GM12878 (cell line): ENCODE measurements around the gene CREB5. TPM values are rescaled to one million over a fixed set of nuclear protein-coding genes. Genes with fewer than 3 reads are reported as not detected.

Experiments
- ATAC-seq: fragments of 200-7000 bp; cut with Tn5 transposase; 3 replicates; pipeline ENCODE4 v1.9.1; 2020; ENCODE audit warnings: mild to moderate bottlenecking, moderate library complexity
- BruUV-seq: library from RNA; stranded (reverse); fragments of 400-500 nt; replicated peaks from 2 replicates; lab custom pipeline; 2021; lab: Mats Ljungman, UMichigan
- CTCF ChIA-PET: fragments of 300-600 bp; sonication (Branson Sonifier 250); formaldehyde crosslinking; extraction: SDS; loops from one replicate; lab custom pipeline; 2021; ENCODE audit warnings: inconsistent platforms; lab: Yijun Ruan, JAX
- POLR2A ChIA-PET: fragments of 350-600 bp; formaldehyde crosslinking; extraction: SDS; loops from one replicate; lab custom pipeline; 2021; ENCODE audit warnings: inconsistent platforms; lab: Charles Lee
- RAD21 ChIA-PET: fragments of 300-600 bp; sonication (Branson Sonifier 250); formaldehyde crosslinking; loops from one replicate; lab custom pipeline; 2023; ENCODE audit warnings: antibody characterized with exemption; ENCODE audit not compliant: unreplicated experiment; lab: Charles Lee
- SMC1A ChIA-PET: fragments of 300-600 bp; sonication (Branson Sonifier 250); formaldehyde crosslinking; loops from one replicate; lab custom pipeline; 2023; ENCODE audit not compliant: unreplicated experiment, uncharacterized antibody; lab: Charles Lee
- DNase-seq: peaks from one replicate; pipeline ENCODE4 v3.0.0-alpha.2; 2011; ENCODE audit warnings: low read depth, low spot score
- FAIRE-seq: peaks from 3 replicates; lab custom pipeline; 2011; peaks lifted over from hg19 to GRCh38; lab: Jason Lieb, UNC
- H2AFZ ChIP-seq: 2 replicates; pipeline ENCODE4 v1.6.0; 2011; ENCODE audit warnings: low read depth, low read length, control low read depth; ENCODE audit not compliant: control insufficient read depth
- H3K27ac ChIP-seq: 2 replicates; pipeline ENCODE4 v1.5.1; 2011; ENCODE audit warnings: control low read depth; ENCODE audit not compliant: control insufficient read depth, insufficient read depth
- H3K27me3 ChIP-seq, 2 experiments: replicated peaks in 1 of 2; 2 replicates each; pipeline versions ENCODE4 v1.6.0 to v1.6.1; 2011; ENCODE audit warnings: low read length in 1 of 2; ENCODE audit not compliant: control insufficient read depth in 2 of 2, insufficient read depth in 2 of 2
- H3K36me3 ChIP-seq, 2 experiments: 2 replicates each; pipeline ENCODE4 v1.5.1; 2011; ENCODE audit warnings: low read length in 1 of 2; ENCODE audit not compliant: control insufficient read depth in 2 of 2, insufficient read depth in 2 of 2
- H3K4me1 ChIP-seq: 2 replicates; pipeline ENCODE4 v1.6.1; 2011; ENCODE audit warnings: mild to moderate bottlenecking, low read length, moderate library complexity, mixed read lengths; ENCODE audit not compliant: control insufficient read depth, insufficient read depth
- H3K4me2 ChIP-seq: 2 replicates; pipeline ENCODE4 v1.6.0; 2011; ENCODE audit warnings: control low read depth; ENCODE audit not compliant: control insufficient read depth, insufficient read depth
- H3K4me3 ChIP-seq: fragments of 200-600 bp; sonication (generic); 2 replicates; pipeline ENCODE4 v1.5.1; 2016
- H3K79me2 ChIP-seq: 2 replicates; pipeline ENCODE4 v1.6.0; 2011; ENCODE audit warnings: low read length; ENCODE audit not compliant: control insufficient read depth, insufficient read depth
- H3K9ac ChIP-seq: 2 replicates; pipeline ENCODE4 v1.8.0; 2011; ENCODE audit warnings: low read length, control low read depth, mixed read lengths; ENCODE audit not compliant: control insufficient read depth, insufficient read depth
- H3K9me3 ChIP-seq: replicated peaks from 3 replicates; pipeline ENCODE4 v1.5.1; 2011; ENCODE audit warnings: mild to moderate bottlenecking, low read length; ENCODE audit not compliant: control insufficient read depth, insufficient read depth
- H4K20me1 ChIP-seq: 2 replicates; pipeline ENCODE4 v1.6.0; 2011; ENCODE audit not compliant: control insufficient read depth, insufficient read depth
- MTA2 ChIP-seq: fragments of 450-650 bp; IDR thresholded peaks from 2 replicates; pipeline ENCODE4 v1.6.1; 2016; ENCODE audit warnings: low read depth, mild to moderate bottlenecking, moderate library complexity
- NFIC ChIP-seq: IDR thresholded peaks from 2 replicates; pipeline ENCODE4 v1.6.1; 2012; ENCODE audit warnings: low read depth, mild to moderate bottlenecking, inconsistent platforms, low read length, moderate library complexity
- NR2C1 ChIP-seq: fragments of 450-650 bp; IDR thresholded peaks from 2 replicates; pipeline ENCODE4 v1.6.1; 2017; ENCODE audit warnings: antibody characterized with exemption, mild to moderate bottlenecking, moderate library complexity
- RCOR1 ChIP-seq: conservative IDR thresholded peaks from 2 replicates; pipeline ENCODE4 v1.6.1; 2012; ENCODE audit warnings: low read depth, low read length, improper control_type of control experiment
- SMAD5 ChIP-seq: IDR thresholded peaks from 2 replicates; pipeline ENCODE4 v1.6.1; 2016; ENCODE audit warnings: antibody characterized with exemption, low read depth
- SP1 ChIP-seq: IDR thresholded peaks from one replicate; pipeline ENCODE4 v1.6.1; 2011; ENCODE audit warnings: low read depth, low read length
- SPI1 ChIP-seq: IDR thresholded peaks from 2 replicates; pipeline ENCODE4 v1.6.1; 2011; ENCODE audit warnings: low read depth, mild to moderate bottlenecking, low read length, moderate library complexity, borderline replicate concordance; ENCODE audit not compliant: insufficient read depth
- WRNIP1 ChIP-seq: IDR thresholded peaks from 2 replicates; pipeline ENCODE4 v1.6.1; 2011; ENCODE audit warnings: low read depth, low read length, improper control_type of control experiment, borderline replicate concordance
- ZNF384 ChIP-seq: IDR thresholded peaks from 2 replicates; pipeline ENCODE4 v1.6.1; 2012; ENCODE audit warnings: low read depth, mild to moderate bottlenecking, low read length, improper control_type of control experiment, borderline replicate concordance
- WGBS: methylation state at CpG from one replicate; pipeline ENCODE4 v1.1.6; 2016; ENCODE audit warnings: low lambda C conversion rate; ENCODE audit not compliant: insufficient replicate concordance, insufficient coverage; ENCODE audit errors: missing lambda C conversion rate; 5-methylcytosine and 5-hydroxymethylcytosine counted together
- in situ Hi-C: fragments of 300-500 bp; cut with MboI; formaldehyde crosslinking; loops from 9 replicates; pipeline ENCODE4 v1.14.3; 2018; ENCODE audit warnings: mixed read lengths
- intact Hi-C: fragments of 100-400 bp; cut with micrococcal nuclease; formaldehyde crosslinking; loops from one replicate; pipeline ENCODE4 v1.14.2; 2022; ENCODE audit not compliant: unreplicated experiment
- polyA plus RNA-seq, 11 experiments: library from polyadenylated mRNA; depleted of rRNA in 4 of 11; unstranded in 6 of 11; stranded (reverse) in 5 of 11; fragments of >200 nt; fragmentation: Nextera tagmentation in 4 of 11; fragmentation: Illumina TruSeq in 1 of 11; extraction: Ambion mirVana in 4 of 11; extraction: Trizol in 1 of 11; gene quantifications; 1 replicate in 1 of 11; 2 replicates in 10 of 11; pipeline versions ENCODE4 v1.2.1 to v1.2.3, GENCODE V29; 2011 to 2016; ENCODE audit warnings: inconsistent platforms in 2 of 11, missing spikeins in 2 of 11, low read depth in 1 of 11
- total RNA-seq, 4 experiments: library from RNA; depleted of rRNA in 3 of 4; stranded (reverse); fragments of >200 nt in 3 of 4; fragmentation: Illumina TruSeq in 1 of 4; extraction: Trizol in 1 of 4; gene quantifications; 2 replicates each; pipeline versions ENCODE4 v1.2.1 to v1.2.3, GENCODE V29; 2013 to 2021
- TF ChIP-seq, protein P1 (sequence below): fragments of 450-650 bp; IDR thresholded peaks from 2 replicates; pipeline ENCODE4 v1.6.1; 2017; ENCODE audit warnings: antibody characterized with exemption, mild to moderate bottlenecking, moderate library complexity
- TF ChIP-seq, protein P2 (sequence below): IDR thresholded peaks from 2 replicates; pipeline ENCODE4 v1.6.1; 2011; ENCODE audit warnings: low read depth, mild to moderate bottlenecking, low read length, moderate library complexity, borderline replicate concordance; ENCODE audit errors: extremely low read depth

The CREB5 gene
- total and polyA plus RNA-seq, 10 of the 15 experiments (the other 5 are each of a cell fraction or from before 2014, with no cell fraction given), result 12.9 to 74.1 (median 53.0) TPM

DNA sequence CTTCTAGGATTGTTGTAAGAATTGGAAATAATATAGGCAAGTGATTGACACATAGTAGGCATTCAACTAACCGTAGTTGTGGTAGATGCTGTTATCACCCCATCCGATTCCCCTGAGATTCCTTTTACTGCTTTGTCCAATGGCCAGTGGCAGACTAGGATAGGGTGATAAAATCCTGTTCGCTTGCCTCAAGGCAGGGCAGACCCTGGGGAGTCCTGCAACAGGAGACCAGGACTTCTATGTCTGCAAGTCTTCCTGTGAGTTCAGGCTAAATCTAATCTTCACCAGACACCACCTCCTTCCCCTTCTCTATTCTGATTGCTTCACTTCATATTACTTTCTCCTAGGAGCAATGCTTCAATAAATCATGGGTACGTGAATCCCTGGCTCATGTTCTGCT lies 42.8 kb upstream of the CREB5 start:
- no peak for DNase-seq
- no peaks in the 10 kb centered on the region for H3K36me3 ChIP-seq
- H2AFZ ChIP-seq, result no peak overlapping the region
- RAD21 ChIA-PET, result no interaction called here
- BruUV-seq, result no TSS peak
- TF ChIP-seq NR2C1 (no peak), MTA2 (no peak), SPI1 (no peak)
- TF ChIP-seq, all 136 proteins: peak for 0
- no peak for ATAC-seq
- Histone ChIP-seq H3K27me3 (no peaks in the 10 kb centered on the region; a peak in 2 of 4 replicates), H3K79me2 (no peaks in the 10 kb centered on the region), H3K9ac (no peak overlapping the region), H3K4me2 (no peak overlapping the region), H3K4me3 (no peak overlapping the region), H4K20me1 (no peaks in the 10 kb centered on the region), H3K4me1 (no peaks in the 10 kb centered on the region), H3K27ac (no peak overlapping the region), H3K9me3 (peaks cover 1% of the 10 kb centered on the region; the same call in 2 of the 3 replicates)
- ChIA-PET POLR2A (no interaction called here), CTCF (no interaction called here), SMC1A (interaction anchor here (0.6 to 1.1 kb wide), 2 partner anchors 40 to 73 kb away, joined by 3 read pairs; no protein-coding TSS in a partner anchor)
- in situ Hi-C loops (no loop called here), intact Hi-C loops (no loop called here)
- FAIRE-seq, result no peak
- 43% methylated on average over 4 of the region's 4 CpGs for WGBS

DNA sequence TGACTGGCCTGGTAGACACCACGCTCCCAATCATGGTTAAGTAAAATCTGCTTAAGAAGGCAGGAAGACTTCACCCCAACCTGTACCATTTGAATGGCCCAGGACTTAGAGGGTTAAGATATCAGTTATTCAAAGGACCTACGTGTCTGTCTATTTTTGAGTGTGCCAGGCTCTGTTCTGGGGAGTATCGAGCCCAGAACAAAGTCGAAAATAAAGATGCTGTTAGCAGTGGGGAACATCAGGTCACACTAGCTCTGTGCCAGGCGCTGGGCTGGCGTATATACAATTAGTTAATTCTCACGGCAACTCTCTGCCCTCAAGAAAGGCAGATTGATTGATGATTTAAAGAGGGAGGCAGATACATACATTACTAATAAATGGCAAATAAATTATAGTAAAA lies 40.5 kb upstream of the CREB5 start:
- Histone ChIP-seq H3K4me1 (no peaks in the 10 kb centered on the region), H3K27me3 (no peaks in the 10 kb centered on the region; a peak in 1 of 4 replicates), H3K27ac (no peak overlapping the region), H2AFZ (no peak overlapping the region), H3K9ac (no peak overlapping the region), H3K4me2 (no peak overlapping the region), H4K20me1 (no peaks in the 10 kb centered on the region), H3K79me2 (no peaks in the 10 kb centered on the region), H3K9me3 (no peaks in the 10 kb centered on the region), H3K36me3 (no peaks in the 10 kb centered on the region), H3K4me3 (no peak overlapping the region)
- ATAC-seq (no peak), DNase-seq (no peak), FAIRE-seq (no peak)
- ChIA-PET CTCF (interaction anchor here (0.6 to 2.6 kb wide), 2 partner anchors 9 to 376 kb away, joined by 3 to 8 read pairs; no protein-coding TSS in a partner anchor), POLR2A (no interaction called here), RAD21 (interaction anchor here (0.6 to 1.4 kb wide), 2 partner anchors 9 to 258 kb away, joined by 3 to 4 read pairs; no protein-coding TSS in a partner anchor), SMC1A (no interaction called here)
- 64% methylated on average over 7 of the region's 7 CpGs for WGBS
- in situ Hi-C loops (no loop called here), intact Hi-C loops (no loop called here)
- BruUV-seq, result no TSS peak
- TF ChIP-seq NFIC (no peak), WRNIP1 (no peak), SMAD5 (no peak), RCOR1 (no peak), ZNF384 (no peak), SP1 (no peak)
- TF ChIP-seq, protein P1, sequence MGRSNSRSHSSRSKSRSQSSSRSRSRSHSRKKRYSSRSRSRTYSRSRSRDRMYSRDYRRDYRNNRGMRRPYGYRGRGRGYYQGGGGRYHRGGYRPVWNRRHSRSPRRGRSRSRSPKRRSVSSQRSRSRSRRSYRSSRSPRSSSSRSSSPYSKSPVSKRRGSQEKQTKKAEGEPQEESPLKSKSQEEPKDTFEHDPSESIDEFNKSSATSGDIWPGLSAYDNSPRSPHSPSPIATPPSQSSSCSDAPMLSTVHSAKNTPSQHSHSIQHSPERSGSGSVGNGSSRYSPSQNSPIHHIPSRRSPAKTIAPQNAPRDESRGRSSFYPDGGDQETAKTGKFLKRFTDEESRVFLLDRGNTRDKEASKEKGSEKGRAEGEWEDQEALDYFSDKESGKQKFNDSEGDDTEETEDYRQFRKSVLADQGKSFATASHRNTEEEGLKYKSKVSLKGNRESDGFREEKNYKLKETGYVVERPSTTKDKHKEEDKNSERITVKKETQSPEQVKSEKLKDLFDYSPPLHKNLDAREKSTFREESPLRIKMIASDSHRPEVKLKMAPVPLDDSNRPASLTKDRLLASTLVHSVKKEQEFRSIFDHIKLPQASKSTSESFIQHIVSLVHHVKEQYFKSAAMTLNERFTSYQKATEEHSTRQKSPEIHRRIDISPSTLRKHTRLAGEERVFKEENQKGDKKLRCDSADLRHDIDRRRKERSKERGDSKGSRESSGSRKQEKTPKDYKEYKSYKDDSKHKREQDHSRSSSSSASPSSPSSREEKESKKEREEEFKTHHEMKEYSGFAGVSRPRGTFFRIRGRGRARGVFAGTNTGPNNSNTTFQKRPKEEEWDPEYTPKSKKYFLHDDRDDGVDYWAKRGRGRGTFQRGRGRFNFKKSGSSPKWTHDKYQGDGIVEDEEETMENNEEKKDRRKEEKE, result no peak
- TF ChIP-seq, protein P2, sequence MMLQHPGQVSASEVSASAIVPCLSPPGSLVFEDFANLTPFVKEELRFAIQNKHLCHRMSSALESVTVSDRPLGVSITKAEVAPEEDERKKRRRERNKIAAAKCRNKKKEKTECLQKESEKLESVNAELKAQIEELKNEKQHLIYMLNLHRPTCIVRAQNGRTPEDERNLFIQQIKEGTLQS, result no peak
